GM18511 (cell line): ENCODE measurements around the gene PYGO1.
"Not testable (repeated sequence)": the region's sequence is repeated elsewhere in the genome, so short reads cannot be mapped to it uniquely, and the experiment has no call there.

Experiments used
- ATAC-seq: cut with Tn5 transposase; IDR thresholded peaks from one replicate; pipeline ENCODE4 v1.9.1; 2021; ENCODE audit warnings: mild to moderate bottlenecking, moderate library complexity; ENCODE audit not compliant: unreplicated experiment

The PYGO1 gene

GRCh38 chr15:55513152-55513551 lies 75.0 kb downstream of the PYGO1 start:
- ATAC-seq = no peak

- no peak for ATAC-seq
Measured at GRCh38 chr15:55507567-55507966, 80.6 kb downstream of the PYGO1 start.

GRCh38 chr15:55505407-55505806 lies 82.7 kb downstream of the PYGO1 start:
- ATAC-seq = not testable (repeated sequence)

- no peak for ATAC-seq
Measured at GRCh38 chr15:55499151-55499550, 89.0 kb downstream of the PYGO1 start.

- ATAC-seq = peak; percentile 100
Measured at GRCh38 chr15:55498109-55498938, 89.8 kb downstream of the PYGO1 start.

GRCh38 chr15:55496716-55497115 lies 91.4 kb downstream of the PYGO1 start:
- ATAC-seq = no peak

- ATAC-seq = no peak
Measured at GRCh38 chr15:55494931-55495330, 93.2 kb downstream of the PYGO1 start.

GRCh38 chr15:55488952-55489600 lies 99.1 kb downstream of the PYGO1 start:
- ATAC-seq = not testable (repeated sequence)
